HUES6 (cell line): Measurements from ENCODE around the gene BLOC1S3.
A peak's percentile ranks its signal among the peaks of the same experiment; 100 is the strongest.

Experiments
- H3K27ac ChIP-seq: 2 replicates; pipeline ENCODE4 v1.7.0; 2013; ENCODE audit warnings: low read depth, mild to moderate bottlenecking, low read length, inconsistent platforms
- H3K27me3 ChIP-seq: 2 replicates; pipeline ENCODE4 v1.6.1; 2013; ENCODE audit warnings: low read length; ENCODE audit not compliant: control insufficient read depth, insufficient read depth
- H3K36me3 ChIP-seq: 2 replicates; pipeline ENCODE4 v1.6.1; 2013; ENCODE audit warnings: low read length; ENCODE audit not compliant: control insufficient read depth, insufficient read depth
- H3K4me1 ChIP-seq: 2 replicates; pipeline ENCODE4 v1.6.1; 2013; ENCODE audit warnings: low read length; ENCODE audit not compliant: control insufficient read depth, insufficient read depth
- H3K4me3 ChIP-seq: 2 replicates; pipeline ENCODE4 v1.5.1; 2013; ENCODE audit warnings: low read depth, low read length
- H3K9ac ChIP-seq: one replicate; pipeline ENCODE4 v1.6.1; 2013; ENCODE audit warnings: mild to moderate bottlenecking, low read length
- H3K9me3 ChIP-seq: 2 replicates; pipeline ENCODE4 v1.6.1; 2013; ENCODE audit warnings: low read depth, low read length; ENCODE audit not compliant: control insufficient read depth, insufficient read depth

The BLOC1S3 gene

GRCh38 chr19:45147835-45148676 is 30.5 kb upstream of the BLOC1S3 start:
- Histone ChIP-seq H3K27ac (no peak overlapping the region), H3K4me1 (no peaks in the 10 kb centered on the region), H3K36me3 (peaks cover 21% of the 10 kb centered on the region)

GRCh38 chr19:45149129-45149528 is 29.5 kb upstream of the BLOC1S3 start:
- Histone ChIP-seq H3K27me3 (peaks cover 28% of the 10 kb centered on the region), H3K9me3 (no peaks in the 10 kb centered on the region), H3K9ac (no peak overlapping the region), H3K4me3 (no peak overlapping the region), H3K36me3 (peaks cover 16% of the 10 kb centered on the region), H3K4me1 (peaks cover 6% of the 10 kb centered on the region), H3K27ac (no peak overlapping the region)

More at GRCh38 chr19:45147835-45148676, 30.5 kb upstream of the BLOC1S3 start:
- no peak overlapping the region for H3K4me3 ChIP-seq
- peaks cover 18% of the 10 kb centered on the region for H3K27me3 ChIP-seq
- no peaks in the 10 kb centered on the region for H3K9me3 ChIP-seq
- H3K9ac ChIP-seq, result no peak overlapping the region

- peaks cover 11% of the 10 kb centered on the region for H3K36me3 ChIP-seq
- no peak overlapping the region for H3K4me3 ChIP-seq
- no peak overlapping the region for H3K9ac ChIP-seq
- peaks cover 10% of the 10 kb centered on the region for H3K4me1 ChIP-seq
- no peaks in the 10 kb centered on the region for H3K9me3 ChIP-seq
- no peak overlapping the region for H3K27ac ChIP-seq
- peaks cover 33% of the 10 kb centered on the region for H3K27me3 ChIP-seq
Observed at GRCh38 chr19:45150180-45150579, 28.4 kb upstream of the BLOC1S3 start.

GRCh38 chr19:45150751-45151281 is 27.8 kb upstream of the BLOC1S3 start:
- H3K27ac ChIP-seq, result no peak overlapping the region
- H3K4me3 ChIP-seq, result no peak overlapping the region
- H3K9me3 ChIP-seq, result no peaks in the 10 kb centered on the region
- H3K36me3 ChIP-seq, result 0 out of 2 replicates have a peak, but pooled peaks cover 7% of the 10 kb centered on the region
- peaks cover 10% of the 10 kb centered on the region for H3K4me1 ChIP-seq
- H3K9ac ChIP-seq, result no peak overlapping the region
- H3K27me3 ChIP-seq, result peaks cover 35% of the 10 kb centered on the region

- H3K9ac ChIP-seq, result no peak overlapping the region
- no peak overlapping the region for H3K27ac ChIP-seq
- peaks cover 10% of the 10 kb centered on the region for H3K4me1 ChIP-seq
- H3K27me3 ChIP-seq, result peaks cover 35% of the 10 kb centered on the region
- 0 out of 2 replicates have a peak, but pooled peaks cover 2% of the 10 kb centered on the region for H3K36me3 ChIP-seq
- no peak overlapping the region for H3K4me3 ChIP-seq
- no peaks in the 10 kb centered on the region for H3K9me3 ChIP-seq
Observed at GRCh38 chr19:45151320-45151719, 27.3 kb upstream of the BLOC1S3 start.

- Histone ChIP-seq H3K9ac (no peak overlapping the region), H3K9me3 (no peaks in the 10 kb centered on the region), H3K36me3 (no peaks in the 10 kb centered on the region), H3K27ac (no peak overlapping the region), H3K4me1 (peaks cover 15% of the 10 kb centered on the region), H3K27me3 (peaks cover 35% of the 10 kb centered on the region), H3K4me3 (peak overlapping the region; percentile 20; the same call in 1 of the 2 replicates)
Observed at GRCh38 chr19:45151821-45152503, 26.6 kb upstream of the BLOC1S3 start.

- Histone ChIP-seq H3K36me3 (no peaks in the 10 kb centered on the region), H3K4me3 (peak overlapping the region; percentile 37; the same call in 1 of the 2 replicates)
Observed at GRCh38 chr19:45152504-45153338, 25.9 kb upstream of the BLOC1S3 start.

GRCh38 chr19:45153339-45154063 is 25.1 kb upstream of the BLOC1S3 start:
- H3K4me1 ChIP-seq, result peaks cover 15% of the 10 kb centered on the region
- H3K4me3 ChIP-seq, result peak overlapping the region; percentile 37
- no peak overlapping the region for H3K27ac ChIP-seq
- peaks cover 41% of the 10 kb centered on the region for H3K27me3 ChIP-seq
- H3K36me3 ChIP-seq, result no peaks in the 10 kb centered on the region
- no peak overlapping the region for H3K9ac ChIP-seq
- H3K9me3 ChIP-seq, result no peaks in the 10 kb centered on the region

More at GRCh38 chr19:45152504-45153338, 25.9 kb upstream of the BLOC1S3 start:
- Histone ChIP-seq H3K27me3 (peaks cover 35% of the 10 kb centered on the region), H3K9ac (no peak overlapping the region), H3K27ac (no peak overlapping the region), H3K4me1 (peaks cover 15% of the 10 kb centered on the region), H3K9me3 (no peaks in the 10 kb centered on the region)

GRCh38 chr19:45154064-45154827 is 24.3 kb upstream of the BLOC1S3 start:
- Histone ChIP-seq H3K36me3 (no peaks in the 10 kb centered on the region), H3K9ac (no peak overlapping the region), H3K27ac (no peak overlapping the region), H3K4me3 (peak overlapping the region; percentile 37), H3K27me3 (peaks cover 41% of the 10 kb centered on the region), H3K4me1 (peaks cover 15% of the 10 kb centered on the region), H3K9me3 (no peaks in the 10 kb centered on the region)
